HG02759 (cell line): ENCODE results near the gene PPP1R12A.
"Not testable (repeated sequence)": the region's sequence is repeated elsewhere in the genome, so short reads cannot be mapped to it uniquely, and the experiment has no call there.

Source experiments
- ATAC-seq: cut with Tn5 transposase; IDR thresholded peaks from one replicate; pipeline ENCODE4 v1.9.1; 2021; ENCODE audit warnings: mild to moderate bottlenecking, moderate library complexity; ENCODE audit not compliant: unreplicated experiment

PPP1R12A gene

GRCh38 chr12:79843978-79844377 lies 90.9 kb downstream of the PPP1R12A start:
- ATAC-seq, result no peak

- no peak for ATAC-seq
Observed at GRCh38 chr12:79842630-79843029, 92.3 kb downstream of the PPP1R12A start.

GRCh38 chr12:79841878-79842265 lies 93.0 kb downstream of the PPP1R12A start:
- no peak for ATAC-seq

GRCh38 chr12:79841248-79841877 lies 93.5 kb downstream of the PPP1R12A start:
- ATAC-seq, result no peak

GRCh38 chr12:79838359-79838758 lies 96.5 kb downstream of the PPP1R12A start:
- ATAC-seq, result no peak

GRCh38 chr12:79837575-79837974 lies 97.3 kb downstream of the PPP1R12A start:
- no peak for ATAC-seq

GRCh38 chr12:79835377-79835843 lies 99.5 kb downstream of the PPP1R12A start:
- ATAC-seq, result no peak

GRCh38 chr12:79834712-79835376 lies 100.1 kb downstream of the PPP1R12A start:
- no peak for ATAC-seq

GRCh38 chr12:79830440-79830839 lies 104.5 kb downstream of the PPP1R12A start:
- no peak for ATAC-seq

- ATAC-seq, result no peak
Observed at GRCh38 chr12:79828924-79829323, 106.0 kb downstream of the PPP1R12A start.

GRCh38 chr12:79827484-79827883 lies 107.4 kb downstream of the PPP1R12A start:
- no peak for ATAC-seq

GRCh38 chr12:79826267-79827128 lies 108.4 kb downstream of the PPP1R12A start:
- no peak for ATAC-seq

- ATAC-seq, result no peak
Observed at GRCh38 chr12:79822475-79822874, 112.4 kb downstream of the PPP1R12A start.

GRCh38 chr12:79818856-79819255 lies 116.0 kb downstream of the PPP1R12A start:
- ATAC-seq, result no peak

GRCh38 chr12:79784366-79785065 lies 150.4 kb downstream of the PPP1R12A start:
- ATAC-seq, result not testable (repeated sequence)

- no peak for ATAC-seq
Observed at GRCh38 chr12:79782172-79782900, 152.6 kb downstream of the PPP1R12A start.

- no peak for ATAC-seq
Observed at GRCh38 chr12:79778802-79779448, 156.0 kb downstream of the PPP1R12A start.

GRCh38 chr12:79776111-79776510 lies 158.8 kb downstream of the PPP1R12A start:
- no peak for ATAC-seq

- ATAC-seq, result no peak
Observed at GRCh38 chr12:79775355-79776027, 159.4 kb downstream of the PPP1R12A start.
